GM12878 (cell line): Measurements from ENCODE around the gene ZWILCH. TPM values are rescaled to one million over a fixed set of nuclear protein-coding genes. Genes with fewer than 3 reads are reported as not detected.

Source experiments
- ATAC-seq: fragments of 200-7000 bp; cut with Tn5 transposase; 3 replicates; pipeline ENCODE4 v1.9.1; 2020; ENCODE audit warnings: mild to moderate bottlenecking, moderate library complexity
- BruUV-seq: library from RNA; stranded (reverse); fragments of 400-500 nt; replicated peaks from 2 replicates; lab custom pipeline; 2021; lab: Mats Ljungman, UMichigan
- CTCF ChIA-PET: fragments of 300-600 bp; sonication (Branson Sonifier 250); formaldehyde crosslinking; extraction: SDS; loops from one replicate; lab custom pipeline; 2021; ENCODE audit warnings: inconsistent platforms; lab: Yijun Ruan, JAX
- POLR2A ChIA-PET: fragments of 350-600 bp; formaldehyde crosslinking; extraction: SDS; loops from one replicate; lab custom pipeline; 2021; ENCODE audit warnings: inconsistent platforms; lab: Charles Lee
- RAD21 ChIA-PET: fragments of 300-600 bp; sonication (Branson Sonifier 250); formaldehyde crosslinking; loops from one replicate; lab custom pipeline; 2023; ENCODE audit warnings: antibody characterized with exemption; ENCODE audit not compliant: unreplicated experiment; lab: Charles Lee
- SMC1A ChIA-PET: fragments of 300-600 bp; sonication (Branson Sonifier 250); formaldehyde crosslinking; loops from one replicate; lab custom pipeline; 2023; ENCODE audit not compliant: unreplicated experiment, uncharacterized antibody; lab: Charles Lee
- DNase-seq: peaks from one replicate; pipeline ENCODE4 v3.0.0-alpha.2; 2011; ENCODE audit warnings: low read depth, low spot score
- FAIRE-seq: peaks from 3 replicates; lab custom pipeline; 2011; peaks lifted over from hg19 to GRCh38; lab: Jason Lieb, UNC
- H2AFZ ChIP-seq: 2 replicates; pipeline ENCODE4 v1.6.0; 2011; ENCODE audit warnings: low read depth, low read length, control low read depth; ENCODE audit not compliant: control insufficient read depth
- H3K27ac ChIP-seq: 2 replicates; pipeline ENCODE4 v1.5.1; 2011; ENCODE audit warnings: control low read depth; ENCODE audit not compliant: control insufficient read depth, insufficient read depth
- H3K27me3 ChIP-seq, 2 experiments: replicated peaks in 1 of 2; 2 replicates each; pipeline versions ENCODE4 v1.6.0 to v1.6.1; 2011; ENCODE audit warnings: low read length in 1 of 2; ENCODE audit not compliant: control insufficient read depth in 2 of 2, insufficient read depth in 2 of 2
- H3K36me3 ChIP-seq, 2 experiments: 2 replicates each; pipeline ENCODE4 v1.5.1; 2011; ENCODE audit warnings: low read length in 1 of 2; ENCODE audit not compliant: control insufficient read depth in 2 of 2, insufficient read depth in 2 of 2
- H3K4me1 ChIP-seq: 2 replicates; pipeline ENCODE4 v1.6.1; 2011; ENCODE audit warnings: mild to moderate bottlenecking, low read length, moderate library complexity, mixed read lengths; ENCODE audit not compliant: control insufficient read depth, insufficient read depth
- H3K4me2 ChIP-seq: 2 replicates; pipeline ENCODE4 v1.6.0; 2011; ENCODE audit warnings: control low read depth; ENCODE audit not compliant: control insufficient read depth, insufficient read depth
- H3K4me3 ChIP-seq: fragments of 200-600 bp; sonication (generic); 2 replicates; pipeline ENCODE4 v1.5.1; 2016
- H3K79me2 ChIP-seq: 2 replicates; pipeline ENCODE4 v1.6.0; 2011; ENCODE audit warnings: low read length; ENCODE audit not compliant: control insufficient read depth, insufficient read depth
- H3K9ac ChIP-seq: 2 replicates; pipeline ENCODE4 v1.8.0; 2011; ENCODE audit warnings: low read length, control low read depth, mixed read lengths; ENCODE audit not compliant: control insufficient read depth, insufficient read depth
- H3K9me3 ChIP-seq: replicated peaks from 3 replicates; pipeline ENCODE4 v1.5.1; 2011; ENCODE audit warnings: mild to moderate bottlenecking, low read length; ENCODE audit not compliant: control insufficient read depth, insufficient read depth
- H4K20me1 ChIP-seq: 2 replicates; pipeline ENCODE4 v1.6.0; 2011; ENCODE audit not compliant: control insufficient read depth, insufficient read depth
- EZH2 ChIP-seq: IDR thresholded peaks from 2 replicates; pipeline ENCODE4 v1.6.1; 2012; ENCODE audit warnings: low read depth, mild to moderate bottlenecking, control low read depth, inconsistent platforms, low read length, borderline replicate concordance; ENCODE audit not compliant: control insufficient read depth
- KAT2A ChIP-seq: conservative IDR thresholded peaks from 2 replicates; pipeline ENCODE4 v1.6.1; 2011; ENCODE audit warnings: low read depth, low read length; ENCODE audit not compliant: control insufficient read depth
- ZNF622 ChIP-seq: fragments of 450-650 bp; IDR thresholded peaks from 2 replicates; pipeline ENCODE4 v1.6.1; 2017; ENCODE audit warnings: mild to moderate bottlenecking, inconsistent platforms
- ZZZ3 ChIP-seq: IDR thresholded peaks from 2 replicates; pipeline ENCODE4 v1.6.1; 2011; ENCODE audit warnings: low read depth; ENCODE audit not compliant: control insufficient read depth, insufficient read length
- WGBS: methylation state at CpG from one replicate; pipeline ENCODE4 v1.1.6; 2016; ENCODE audit warnings: low lambda C conversion rate; ENCODE audit not compliant: insufficient replicate concordance, insufficient coverage; ENCODE audit errors: missing lambda C conversion rate; 5-methylcytosine and 5-hydroxymethylcytosine counted together
- in situ Hi-C: fragments of 300-500 bp; cut with MboI; formaldehyde crosslinking; loops from 9 replicates; pipeline ENCODE4 v1.14.3; 2018; ENCODE audit warnings: mixed read lengths
- intact Hi-C: fragments of 100-400 bp; cut with micrococcal nuclease; formaldehyde crosslinking; loops from one replicate; pipeline ENCODE4 v1.14.2; 2022; ENCODE audit not compliant: unreplicated experiment
- polyA plus RNA-seq, 11 experiments: library from polyadenylated mRNA; depleted of rRNA in 4 of 11; unstranded in 6 of 11; stranded (reverse) in 5 of 11; fragments of >200 nt; fragmentation: Nextera tagmentation in 4 of 11; fragmentation: Illumina TruSeq in 1 of 11; extraction: Ambion mirVana in 4 of 11; extraction: Trizol in 1 of 11; gene quantifications; 1 replicate in 1 of 11; 2 replicates in 10 of 11; pipeline versions ENCODE4 v1.2.1 to v1.2.3, GENCODE V29; 2011 to 2016; ENCODE audit warnings: inconsistent platforms in 2 of 11, missing spikeins in 2 of 11, low read depth in 1 of 11
- total RNA-seq, 4 experiments: library from RNA; depleted of rRNA in 3 of 4; stranded (reverse); fragments of >200 nt in 3 of 4; fragmentation: Illumina TruSeq in 1 of 4; extraction: Trizol in 1 of 4; gene quantifications; 2 replicates each; pipeline versions ENCODE4 v1.2.1 to v1.2.3, GENCODE V29; 2013 to 2021
- TF ChIP-seq, protein P1 (sequence below): fragments of 450-650 bp; formaldehyde crosslinking; IDR thresholded peaks from 2 replicates; pipeline ENCODE4 v1.4.0; 2022; ENCODE audit warnings: mild to moderate bottlenecking, moderate library complexity
- TF ChIP-seq, protein P2 (sequence below): IDR thresholded peaks from 2 replicates; pipeline ENCODE4 v1.6.1; 2011; ENCODE audit warnings: low read depth, low read length, improper control_type of control experiment, borderline replicate concordance

The ZWILCH gene
- total and polyA plus RNA-seq, 10 of the 15 experiments (the other 5 are each of a cell fraction or from before 2014, with no cell fraction given) = 15.6 to 73.9 (median 32.4) TPM

DNA sequence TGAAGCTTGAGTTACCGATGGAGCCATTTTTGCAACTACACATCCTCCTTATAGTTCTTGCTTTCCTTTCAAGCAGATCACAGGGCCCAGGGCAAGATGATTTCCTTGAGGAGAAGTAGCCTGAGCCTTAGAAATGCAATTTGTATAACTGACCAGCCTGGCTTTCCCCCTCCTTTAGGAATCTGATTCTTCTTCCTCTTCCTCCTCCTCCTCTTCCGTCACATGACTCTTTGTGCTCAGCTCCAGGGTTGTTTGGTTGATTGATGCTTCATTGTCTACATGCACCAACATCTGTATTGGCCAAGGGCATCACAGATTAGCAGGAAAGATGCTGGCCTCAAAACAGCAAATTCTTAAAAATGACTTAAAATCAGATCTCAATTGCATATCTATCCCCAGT lies 10.9 kb upstream of the ZWILCH start:
- no TSS peak for BruUV-seq
- no peak overlapping the region for H3K9ac ChIP-seq
- H3K4me1 ChIP-seq = no peaks in the 10 kb centered on the region
- H4K20me1 ChIP-seq = no peaks in the 10 kb centered on the region
- no peak overlapping the region for H3K27ac ChIP-seq
- in situ Hi-C loops = no loop called here
- H3K9me3 ChIP-seq = no peaks in the 10 kb centered on the region
- DNase-seq = no peak
- peaks cover 15% of the 10 kb centered on the region for H3K79me2 ChIP-seq
- SMC1A ChIA-PET = interaction anchor here (3.5 kb wide), 1 partner anchor 106 kb away, joined by 9 read pairs; no protein-coding TSS in a partner anchor
- intact Hi-C loops = no loop called here
- RAD21 ChIA-PET = interaction anchor here (3.9 kb wide), 1 partner anchor 106 kb away, joined by 12 read pairs; no protein-coding TSS in a partner anchor
- no peak overlapping the region for H3K4me2 ChIP-seq
- H3K36me3 ChIP-seq = peaks cover 19 to 32% of the 10 kb centered on the region in 2 experiments
- no peak overlapping the region for H2AFZ ChIP-seq
- CTCF ChIA-PET = interaction anchor here (1.7 kb wide), 1 partner anchor 9 kb away, joined by 5 read pairs; no protein-coding TSS in a partner anchor
- H3K4me3 ChIP-seq = no peak overlapping the region
- no peak for FAIRE-seq
- TF ChIP-seq ZZZ3 (no peak), EZH2 (no peak), KAT2A (no peak), ZNF622 (no peak)
- TF ChIP-seq, protein P1, sequence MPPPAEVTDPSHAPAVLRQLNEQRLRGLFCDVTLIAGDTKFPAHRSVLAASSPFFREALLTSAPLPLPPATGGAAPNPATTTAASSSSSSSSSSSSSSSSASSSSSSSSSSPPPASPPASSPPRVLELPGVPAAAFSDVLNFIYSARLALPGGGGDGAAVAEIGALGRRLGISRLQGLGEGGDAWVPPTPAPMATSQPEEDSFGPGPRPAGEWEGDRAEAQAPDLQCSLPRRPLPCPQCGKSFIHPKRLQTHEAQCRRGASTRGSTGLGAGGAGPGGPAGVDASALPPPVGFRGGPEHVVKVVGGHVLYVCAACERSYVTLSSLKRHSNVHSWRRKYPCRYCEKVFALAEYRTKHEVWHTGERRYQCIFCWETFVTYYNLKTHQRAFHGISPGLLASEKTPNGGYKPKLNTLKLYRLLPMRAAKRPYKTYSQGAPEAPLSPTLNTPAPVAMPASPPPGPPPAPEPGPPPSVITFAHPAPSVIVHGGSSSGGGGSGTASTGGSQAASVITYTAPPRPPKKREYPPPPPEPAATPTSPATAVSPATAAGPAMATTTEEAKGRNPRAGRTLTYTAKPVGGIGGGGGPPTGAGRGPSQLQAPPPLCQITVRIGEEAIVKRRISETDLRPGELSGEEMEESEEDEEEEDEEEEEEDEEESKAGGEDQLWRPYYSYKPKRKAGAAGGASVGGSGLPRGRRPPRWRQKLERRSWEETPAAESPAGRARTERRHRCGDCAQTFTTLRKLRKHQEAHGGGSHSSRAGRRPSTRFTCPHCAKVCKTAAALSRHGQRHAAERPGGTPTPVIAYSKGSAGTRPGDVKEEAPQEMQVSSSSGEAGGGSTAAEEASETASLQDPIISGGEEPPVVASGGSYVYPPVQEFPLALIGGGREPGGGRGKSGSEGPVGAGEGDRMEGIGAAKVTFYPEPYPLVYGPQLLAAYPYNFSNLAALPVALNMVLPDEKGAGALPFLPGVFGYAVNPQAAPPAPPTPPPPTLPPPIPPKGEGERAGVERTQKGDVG (CRISPR knock-in tag) = no peak
- TF ChIP-seq, protein P2, sequence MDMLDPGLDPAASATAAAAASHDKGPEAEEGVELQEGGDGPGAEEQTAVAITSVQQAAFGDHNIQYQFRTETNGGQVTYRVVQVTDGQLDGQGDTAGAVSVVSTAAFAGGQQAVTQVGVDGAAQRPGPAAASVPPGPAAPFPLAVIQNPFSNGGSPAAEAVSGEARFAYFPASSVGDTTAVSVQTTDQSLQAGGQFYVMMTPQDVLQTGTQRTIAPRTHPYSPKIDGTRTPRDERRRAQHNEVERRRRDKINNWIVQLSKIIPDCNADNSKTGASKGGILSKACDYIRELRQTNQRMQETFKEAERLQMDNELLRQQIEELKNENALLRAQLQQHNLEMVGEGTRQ = no peak
- ATAC-seq = no peak
- 62% methylated on average over 2 of the region's 2 CpGs for WGBS
- no peaks in the 10 kb centered on the region for H3K27me3 ChIP-seq
- POLR2A ChIA-PET = no interaction called here
